ENCODE measurements around the gene TRPM3.

Gene TRPM3

DNA sequence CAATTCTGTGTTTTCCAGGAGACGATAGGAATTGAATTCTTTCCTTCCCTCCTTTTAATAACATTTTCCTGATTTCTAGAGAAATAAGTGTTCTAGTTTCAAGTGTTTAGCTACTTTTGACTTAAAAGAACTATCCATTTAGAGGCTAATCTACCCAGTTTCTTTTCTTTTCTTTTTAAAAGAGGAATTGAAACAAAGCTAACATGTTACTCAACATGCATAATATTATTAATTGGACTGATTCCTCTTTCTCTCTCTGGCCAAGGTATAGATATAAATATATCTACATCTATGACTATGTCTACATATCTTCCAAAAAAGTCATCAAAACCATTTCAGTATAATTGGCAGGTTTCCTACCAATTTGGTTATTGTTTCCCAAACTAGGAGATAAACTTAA lies 309.8 kb downstream of the TRPM3 start:
- no peak overlapping the region for H3K9ac ChIP-seq (ENCODE audit: low read length)
- no peak for DNase-seq
- no peak overlapping the region for H2AK5ac ChIP-seq (ENCODE audit: low read length)
- H3K4me2 ChIP-seq (ENCODE audit: low read length) = no peak overlapping the region
- H3K27me3 ChIP-seq (ENCODE audit: insufficient read depth, low read length) = no peaks in the 10 kb centered on the region
- H2BK12ac ChIP-seq (ENCODE audit: low read length) = no peak overlapping the region
- no peak overlapping the region for H2AFZ ChIP-seq (ENCODE audit: insufficient read depth, low read length, poor library complexity)
- H3K79me2 ChIP-seq (ENCODE audit: control insufficient read depth, insufficient read depth, low read length, poor library complexity) = no peaks in the 10 kb centered on the region
- H3K36me3 ChIP-seq (ENCODE audit: control insufficient read depth in 1 of 2, insufficient read depth in 2 of 2, low read length in 2 of 2) = no peaks in the 10 kb centered on the region
- no peak overlapping the region for H2BK5ac ChIP-seq (ENCODE audit: low read depth, low read length, poor library complexity)
- H2BK120ac ChIP-seq (ENCODE audit: insufficient read depth, low read length, poor library complexity) = no peak overlapping the region
- H3K23ac ChIP-seq (ENCODE audit: low read length) = no peak overlapping the region
- no peak overlapping the region for H3K14ac ChIP-seq (ENCODE audit: low read length)
- H3K9me3 ChIP-seq (ENCODE audit: insufficient read depth, low read depth, low read length) = no peaks in the 10 kb centered on the region
- H3K4me3 ChIP-seq (ENCODE audit: low read depth, low read length) = no peak overlapping the region
- H3K4me1 ChIP-seq (ENCODE audit: control insufficient read depth in 1 of 2, insufficient read depth in 2 of 2, low read length in 2 of 2) = no peaks in the 10 kb centered on the region
- H3K4ac ChIP-seq (ENCODE audit: low read depth, low read length) = no peak overlapping the region
- H4K12ac ChIP-seq (ENCODE audit: low read depth, low read length) = no peak overlapping the region
- H3K18ac ChIP-seq (ENCODE audit: low read length) = no peak overlapping the region
- no peak overlapping the region for H4K91ac ChIP-seq (ENCODE audit: low read depth, low read length)
- WGBS (ENCODE audit: extremely low coverage, insufficient coverage, insufficient read length) = no CpG with 5 or more reads among the region's 1 CpG
- no peak overlapping the region for H3K27ac ChIP-seq (ENCODE audit: low read depth, low read length)
- H3K79me1 ChIP-seq (ENCODE audit: low read length) = no peaks in the 10 kb centered on the region
- H4K8ac ChIP-seq (ENCODE audit: low read depth, low read length) = no peak overlapping the region

GRCh38 chr9:70806875-70807274 lies 314.5 kb downstream of the TRPM3 start:
- Histone ChIP-seq H3K36me3 (ENCODE audit: control insufficient read depth in 1 of 2, insufficient read depth in 2 of 2, low read length in 2 of 2) (no peaks in the 10 kb centered on the region), H2BK120ac (ENCODE audit: insufficient read depth, low read length, poor library complexity) (no peak overlapping the region), H3K4me2 (ENCODE audit: low read length) (no peak overlapping the region), H3K9me3 (ENCODE audit: insufficient read depth, low read depth, low read length) (no peaks in the 10 kb centered on the region), H3K27ac (ENCODE audit: low read depth, low read length) (no peak overlapping the region), H3K79me2 (ENCODE audit: control insufficient read depth, insufficient read depth, low read length, poor library complexity) (no peaks in the 10 kb centered on the region), H2BK5ac (ENCODE audit: low read depth, low read length, poor library complexity) (no peak overlapping the region), H4K91ac (ENCODE audit: low read depth, low read length) (no peak overlapping the region), H3K4me3 (ENCODE audit: low read depth, low read length) (no peak overlapping the region), H4K12ac (ENCODE audit: low read depth, low read length) (no peak overlapping the region), H2AK5ac (ENCODE audit: low read length) (no peak overlapping the region), H3K4me1 (ENCODE audit: control insufficient read depth in 1 of 2, insufficient read depth in 2 of 2, low read length in 2 of 2) (no peaks in the 10 kb centered on the region), H4K8ac (ENCODE audit: low read depth, low read length) (no peak overlapping the region), H3K14ac (ENCODE audit: low read length) (no peak overlapping the region), H3K79me1 (ENCODE audit: low read length) (no peaks in the 10 kb centered on the region), H3K27me3 (ENCODE audit: insufficient read depth, low read length) (no peaks in the 10 kb centered on the region), H3K18ac (ENCODE audit: low read length) (no peak overlapping the region), H2AFZ (ENCODE audit: insufficient read depth, low read length, poor library complexity) (no peak overlapping the region), H3K23ac (ENCODE audit: low read length) (no peak overlapping the region), H3K4ac (ENCODE audit: low read depth, low read length) (no peak overlapping the region), H2BK12ac (ENCODE audit: low read length) (no peak overlapping the region), H3K9ac (ENCODE audit: low read length) (no peak overlapping the region)
- WGBS (ENCODE audit: extremely low coverage, insufficient coverage, insufficient read length) = no CpG with 5 or more reads among the region's 2 CpGs
- no peak for DNase-seq

DNA sequence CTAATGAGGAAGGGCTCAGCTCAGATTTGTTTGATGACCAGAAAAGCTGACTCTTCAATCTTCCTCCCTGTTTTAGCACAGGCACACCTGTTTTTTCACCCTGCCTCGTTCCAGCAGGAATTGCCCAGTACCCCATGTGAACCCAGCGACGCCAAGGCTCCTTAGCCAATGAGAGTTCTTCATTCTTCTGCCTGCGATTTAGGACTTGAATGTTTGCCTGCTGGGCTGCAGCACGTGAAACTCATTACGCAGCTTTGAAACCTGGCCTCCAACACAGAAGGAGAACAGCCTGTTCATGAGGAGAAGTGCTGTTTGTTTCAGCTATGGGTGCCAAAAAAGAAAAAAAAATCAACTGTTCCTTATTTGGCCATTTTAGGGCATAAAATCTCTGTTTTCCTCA lies 315.5 kb downstream of the TRPM3 start:
- Histone ChIP-seq H4K91ac (ENCODE audit: low read depth, low read length) (no peak overlapping the region), H3K27ac (ENCODE audit: low read depth, low read length) (no peak overlapping the region), H3K27me3 (ENCODE audit: insufficient read depth, low read length) (no peaks in the 10 kb centered on the region), H3K79me1 (ENCODE audit: low read length) (no peaks in the 10 kb centered on the region), H3K36me3 (ENCODE audit: control insufficient read depth in 1 of 2, insufficient read depth in 2 of 2, low read length in 2 of 2) (no peaks in the 10 kb centered on the region), H2BK5ac (ENCODE audit: low read depth, low read length, poor library complexity) (no peak overlapping the region), H4K8ac (ENCODE audit: low read depth, low read length) (no peak overlapping the region), H2AFZ (ENCODE audit: insufficient read depth, low read length, poor library complexity) (no peak overlapping the region), H3K9ac (ENCODE audit: low read length) (no peak overlapping the region), H3K4me3 (ENCODE audit: low read depth, low read length) (no peak overlapping the region), H3K79me2 (ENCODE audit: control insufficient read depth, insufficient read depth, low read length, poor library complexity) (no peaks in the 10 kb centered on the region), H2AK5ac (ENCODE audit: low read length) (no peak overlapping the region), H3K18ac (ENCODE audit: low read length) (no peak overlapping the region), H3K4ac (ENCODE audit: low read depth, low read length) (no peak overlapping the region), H3K4me2 (ENCODE audit: low read length) (no peak overlapping the region), H3K14ac (ENCODE audit: low read length) (no peak overlapping the region), H3K23ac (ENCODE audit: low read length) (no peak overlapping the region), H3K4me1 (ENCODE audit: control insufficient read depth in 1 of 2, insufficient read depth in 2 of 2, low read length in 2 of 2) (no peaks in the 10 kb centered on the region), H2BK120ac (ENCODE audit: insufficient read depth, low read length, poor library complexity) (no peak overlapping the region), H2BK12ac (ENCODE audit: low read length) (no peak overlapping the region), H3K9me3 (ENCODE audit: insufficient read depth, low read depth, low read length) (no peaks in the 10 kb centered on the region), H4K12ac (ENCODE audit: low read depth, low read length) (no peak overlapping the region)
- no CpG with 5 or more reads among the region's 6 CpGs for WGBS (ENCODE audit: extremely low coverage, insufficient coverage, insufficient read length)
- no peak for DNase-seq

DNA sequence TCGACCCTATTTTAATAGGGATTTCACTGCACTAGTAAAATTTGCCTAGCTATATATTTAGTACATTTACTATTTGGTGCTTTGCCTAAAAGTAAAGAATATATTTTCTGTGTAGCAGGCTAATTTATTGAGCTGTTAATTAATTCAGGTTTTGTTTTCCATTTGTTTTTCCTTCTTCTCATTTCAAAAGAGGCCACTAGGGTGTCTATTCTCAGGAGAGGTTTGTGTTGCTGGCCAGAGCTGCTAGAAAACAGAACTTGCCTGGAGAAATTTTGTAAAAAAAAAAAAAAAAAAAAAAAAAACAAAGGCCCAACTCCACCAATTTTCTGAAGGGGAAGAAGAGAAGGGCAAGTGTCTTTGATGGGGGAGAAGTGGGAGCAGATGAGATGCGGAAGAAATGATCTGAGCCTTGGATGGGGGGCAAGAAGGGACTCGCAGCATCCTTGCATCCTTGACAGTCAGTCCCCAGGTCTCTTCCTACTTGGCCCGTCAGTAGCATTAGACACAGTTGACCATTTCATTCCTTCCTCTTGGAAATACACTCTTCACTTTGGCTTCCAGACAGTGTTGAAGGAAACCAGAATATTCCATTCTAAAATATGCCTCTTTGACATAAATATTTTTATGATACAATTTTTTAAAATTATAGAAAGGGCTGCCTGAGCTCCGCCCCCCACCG lies 318.5 kb downstream of the TRPM3 start:
- Histone ChIP-seq H4K8ac (ENCODE audit: low read depth, low read length) (no peak overlapping the region), H3K27me3 (ENCODE audit: insufficient read depth, low read length) (no peaks in the 10 kb centered on the region), H3K9me3 (ENCODE audit: insufficient read depth, low read depth, low read length) (no peaks in the 10 kb centered on the region), H4K91ac (ENCODE audit: low read depth, low read length) (no peak overlapping the region), H3K4me1 (ENCODE audit: control insufficient read depth in 1 of 2, insufficient read depth in 2 of 2, low read length in 2 of 2) (no peaks in the 10 kb centered on the region), H2BK12ac (ENCODE audit: low read length) (no peak overlapping the region), H3K79me1 (ENCODE audit: low read length) (no peaks in the 10 kb centered on the region), H3K4ac (ENCODE audit: low read depth, low read length) (no peak overlapping the region), H2AK5ac (ENCODE audit: low read length) (no peak overlapping the region), H3K79me2 (ENCODE audit: control insufficient read depth, insufficient read depth, low read length, poor library complexity) (no peaks in the 10 kb centered on the region), H3K23ac (ENCODE audit: low read length) (no peak overlapping the region), H2BK5ac (ENCODE audit: low read depth, low read length, poor library complexity) (no peak overlapping the region), H3K4me2 (ENCODE audit: low read length) (no peak overlapping the region), H2AFZ (ENCODE audit: insufficient read depth, low read length, poor library complexity) (no peak overlapping the region), H3K4me3 (ENCODE audit: low read depth, low read length) (no peak overlapping the region), H4K12ac (ENCODE audit: low read depth, low read length) (no peak overlapping the region), H3K14ac (ENCODE audit: low read length) (no peak overlapping the region), H2BK120ac (ENCODE audit: insufficient read depth, low read length, poor library complexity) (no peak overlapping the region), H3K9ac (ENCODE audit: low read length) (no peak overlapping the region), H3K27ac (ENCODE audit: low read depth, low read length) (no peak overlapping the region), H3K18ac (ENCODE audit: low read length) (no peak overlapping the region), H3K36me3 (ENCODE audit: control insufficient read depth in 1 of 2, insufficient read depth in 2 of 2, low read length in 2 of 2) (no peaks in the 10 kb centered on the region)
- DNase-seq = no peak
- no CpG with 5 or more reads among the region's 6 CpGs for WGBS (ENCODE audit: extremely low coverage, insufficient coverage, insufficient read length)
